Left renal cortex interstitium (tissue), 4 donors: ENCODE measurements around the gene UROS. TPM values are rescaled to one million over a fixed set of nuclear protein-coding genes. Genes with fewer than 3 reads are reported as not detected.

Experiments
- DNase-seq, 4 donors: peaks; one replicate each; pipeline ENCODE4 v3.0.0-alpha.2; 2013; ENCODE audit warnings: low read depth in 4 of 4, low spot score in 2 of 4, missing footprints in 1 of 4
- polyA plus RNA-seq, 4 donors: library from polyadenylated mRNA; unstranded; fragments of 120-200 nt; gene quantifications; one replicate each; pipeline ENCODE4 v1.2.1, GENCODE V29; 2013; ENCODE audit not compliant: insufficient read length in 4 of 4

The UROS gene
- polyA plus RNA-seq, 4 donors: 53.5 to 61.2 (median 59.8) TPM

DNA sequence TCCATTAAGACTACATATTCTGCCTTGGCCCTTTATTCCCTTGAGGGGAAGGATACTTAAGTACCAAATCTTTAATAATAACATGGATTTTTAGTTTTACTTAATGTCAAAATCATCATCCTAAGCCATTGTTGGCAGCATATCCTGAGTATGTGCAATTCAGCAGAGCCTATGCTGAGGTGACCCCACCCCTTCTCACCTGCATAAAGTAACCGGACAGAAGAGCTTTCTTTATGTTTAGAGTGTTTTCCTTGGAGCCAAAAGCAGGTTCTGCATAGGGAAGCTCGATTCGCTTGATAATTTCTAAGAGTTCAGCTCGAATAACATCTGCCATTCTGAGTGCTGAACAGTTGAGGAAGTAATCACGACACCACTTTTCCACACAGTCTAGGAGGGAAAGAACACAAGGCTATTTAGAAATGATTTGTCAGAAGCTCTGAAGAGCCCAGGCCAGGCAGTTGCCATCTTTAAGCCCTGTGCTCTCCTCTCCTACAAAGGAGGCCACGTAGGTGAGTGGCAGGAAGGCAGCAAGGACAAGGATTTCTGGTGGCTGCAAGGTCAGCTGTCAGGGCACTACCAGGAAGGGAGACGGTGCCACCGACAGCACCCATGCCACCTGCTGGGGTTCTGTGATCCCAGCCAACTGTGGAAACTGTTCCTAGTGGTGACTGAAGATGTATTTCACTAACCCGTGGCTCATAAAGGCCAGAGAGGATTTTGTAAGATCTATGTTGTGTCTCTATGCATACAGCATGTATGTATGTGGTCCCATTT lies 15.9 kb upstream of the UROS start:
- DNase-seq: no peak

- DNase-seq: no peak
Measured at GRCh38 chr10:125836746-125837145, 13.7 kb upstream of the UROS start.

DNA sequence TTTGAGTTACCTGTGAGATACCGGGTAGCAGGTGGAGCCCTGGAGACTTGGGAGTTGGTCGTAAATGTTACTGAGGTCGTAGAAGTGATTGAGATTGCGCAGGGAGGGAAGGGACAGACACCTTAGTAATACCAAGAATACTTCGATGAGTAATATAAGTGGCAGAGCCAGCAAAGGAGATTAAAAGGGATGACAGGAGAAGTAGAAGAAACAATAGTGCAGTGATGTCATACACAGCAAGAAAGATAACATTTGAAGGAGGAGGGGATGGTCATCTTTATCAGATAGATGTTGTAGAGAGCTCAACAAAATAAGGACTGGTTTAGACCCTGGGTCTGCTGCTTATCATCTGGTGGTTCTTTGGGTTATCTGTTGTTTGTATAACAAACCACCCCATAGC lies 5.3 kb upstream of the UROS start:
- DNase-seq: no peak

DNA sequence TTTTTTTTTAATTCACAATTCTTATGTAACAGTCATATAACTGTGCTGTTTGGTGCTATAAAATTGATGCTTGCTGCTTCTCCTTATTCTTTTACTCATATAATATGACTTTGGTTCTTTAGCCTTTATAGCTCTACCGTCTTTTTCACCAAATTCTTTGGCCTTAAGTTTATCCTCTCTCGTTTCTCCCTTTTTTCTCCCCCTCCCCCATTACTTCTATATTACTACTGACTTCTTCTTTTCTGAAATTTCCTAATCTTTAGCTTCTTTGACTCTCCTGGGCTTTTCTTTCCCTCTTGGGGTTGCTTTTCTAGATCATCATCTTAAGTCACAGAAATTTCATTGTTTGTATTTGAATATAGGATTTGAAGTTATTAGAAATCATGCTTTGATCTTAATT lies 4.1 kb upstream of the UROS start:
- DNase-seq: no peak

DNA sequence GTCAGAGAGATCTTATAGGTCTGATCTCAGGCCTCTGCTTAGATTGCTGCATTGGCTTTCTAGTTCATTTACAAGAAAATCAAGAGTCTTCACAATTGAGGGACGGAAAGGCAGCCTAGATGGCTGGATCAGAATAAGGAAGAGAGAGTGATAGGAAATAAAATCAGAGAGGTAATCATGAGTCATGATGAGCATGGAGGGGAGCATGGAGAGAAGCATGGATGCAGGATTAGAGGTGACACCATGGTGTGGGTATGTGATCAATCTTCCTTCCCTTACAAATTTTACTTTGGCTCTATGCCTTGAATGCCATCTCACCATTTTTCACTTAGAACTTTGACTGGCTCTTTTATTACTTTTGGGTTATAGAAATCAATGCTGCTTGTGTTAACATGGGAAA lies 1.7 kb upstream of the UROS start:
- DNase-seq: no peak

- no peak for DNase-seq
Measured at GRCh38 chr10:125823663-125824251, 699 bp upstream of the UROS start.

DNA sequence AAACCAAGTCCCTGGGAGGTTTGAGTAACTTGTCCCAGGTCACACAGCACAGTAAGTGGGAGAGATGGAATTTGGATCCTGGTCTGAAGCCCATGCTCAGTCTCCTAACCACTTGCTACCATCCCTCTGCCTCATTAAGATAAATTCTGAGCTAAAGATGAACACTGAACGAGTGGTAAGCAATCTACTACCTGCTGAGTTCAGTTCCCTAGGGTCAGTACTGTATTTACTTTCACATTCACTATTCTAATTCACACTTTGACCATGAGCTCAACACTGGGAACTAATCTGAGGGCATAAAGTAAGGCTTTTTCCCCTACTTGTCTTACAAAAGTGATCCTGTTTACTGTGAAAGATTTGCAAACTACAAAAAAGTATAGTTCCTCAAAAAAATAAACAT lies 2.4 kb downstream of the UROS start:
- DNase-seq: no peak

GRCh38 chr10:125817337-125817946 lies 5.6 kb downstream of the UROS start:
- no peak for DNase-seq

GRCh38 chr10:125816548-125816947 lies 6.5 kb downstream of the UROS start:
- no peak for DNase-seq

GRCh38 chr10:125815764-125816163 lies 7.3 kb downstream of the UROS start:
- no peak for DNase-seq

DNA sequence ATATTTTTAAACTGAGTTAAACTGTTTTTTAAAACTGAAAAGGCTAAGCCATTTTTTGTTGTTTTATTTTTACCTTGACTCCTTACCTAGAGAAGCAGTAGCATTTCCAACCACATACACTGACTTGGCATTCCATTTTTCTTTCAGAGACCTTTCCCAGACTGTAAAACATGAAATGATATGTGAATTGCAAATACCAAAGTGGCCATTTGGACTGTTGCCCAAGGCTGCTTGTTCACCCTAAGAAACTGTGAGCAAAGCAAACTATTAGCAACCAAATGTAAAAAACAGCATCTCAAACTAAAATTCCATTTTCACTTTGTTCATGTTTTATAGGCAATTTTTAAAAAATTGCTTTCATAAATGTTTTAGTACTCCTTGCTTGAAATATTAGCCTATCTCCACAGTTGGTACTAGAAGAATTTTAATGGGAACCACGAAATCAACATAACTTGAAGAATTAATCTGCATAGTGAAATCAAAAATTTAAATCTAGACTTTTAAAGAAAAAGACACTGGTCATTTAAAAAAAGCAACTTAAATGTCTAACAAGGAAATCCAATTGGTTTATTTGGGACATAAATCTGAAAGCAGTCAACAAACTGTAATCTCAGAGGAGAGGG lies 10.8 kb downstream of the UROS start:
- no peak for DNase-seq

DNA sequence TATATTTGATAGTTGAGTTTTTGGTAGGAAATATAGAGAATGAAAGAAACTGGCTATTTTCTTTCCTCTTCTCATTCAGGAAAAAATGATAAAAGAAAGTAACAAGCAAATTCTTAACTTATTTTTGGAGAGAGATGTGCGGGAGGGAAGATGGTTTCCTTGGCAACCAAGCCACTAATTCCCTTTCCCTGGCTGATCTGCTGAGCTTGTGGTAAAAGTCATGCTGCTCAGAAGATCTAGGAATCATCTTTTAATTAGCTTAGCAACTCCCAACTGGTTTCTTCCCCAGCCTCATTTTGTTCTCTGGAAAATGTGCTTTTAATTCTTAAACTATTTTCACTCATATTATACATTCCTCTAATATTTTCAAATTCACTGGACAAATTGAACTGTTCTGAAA lies 11.8 kb downstream of the UROS start:
- no peak for DNase-seq

DNA sequence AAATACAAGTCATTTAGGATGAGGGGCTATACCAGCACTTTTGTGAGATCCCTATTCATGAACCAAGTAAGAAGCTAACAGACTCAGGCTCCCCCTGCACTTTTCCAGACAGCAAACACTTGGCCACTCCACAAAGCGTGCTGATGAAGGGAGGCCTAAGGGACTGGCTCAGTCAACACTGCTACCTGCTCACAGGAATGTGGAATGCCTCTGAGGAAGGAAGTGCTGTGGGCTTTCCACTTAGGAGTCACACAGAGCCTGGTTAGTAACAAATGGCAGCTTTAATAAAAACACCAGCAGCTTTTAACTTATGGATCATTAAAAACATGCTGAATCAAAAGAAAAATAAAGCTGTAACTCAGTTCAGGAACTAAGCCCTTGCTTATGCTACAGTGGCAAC lies 15.0 kb downstream of the UROS start:
- DNase-seq: no peak

GRCh38 chr10:125802739-125803138 lies 20.3 kb downstream of the UROS start:
- DNase-seq: no peak

- DNase-seq: no peak
Measured at GRCh38 chr10:125802131-125802530, 20.9 kb downstream of the UROS start.

- no peak for DNase-seq
Measured at GRCh38 chr10:125801574-125801973, 21.5 kb downstream of the UROS start.

DNA sequence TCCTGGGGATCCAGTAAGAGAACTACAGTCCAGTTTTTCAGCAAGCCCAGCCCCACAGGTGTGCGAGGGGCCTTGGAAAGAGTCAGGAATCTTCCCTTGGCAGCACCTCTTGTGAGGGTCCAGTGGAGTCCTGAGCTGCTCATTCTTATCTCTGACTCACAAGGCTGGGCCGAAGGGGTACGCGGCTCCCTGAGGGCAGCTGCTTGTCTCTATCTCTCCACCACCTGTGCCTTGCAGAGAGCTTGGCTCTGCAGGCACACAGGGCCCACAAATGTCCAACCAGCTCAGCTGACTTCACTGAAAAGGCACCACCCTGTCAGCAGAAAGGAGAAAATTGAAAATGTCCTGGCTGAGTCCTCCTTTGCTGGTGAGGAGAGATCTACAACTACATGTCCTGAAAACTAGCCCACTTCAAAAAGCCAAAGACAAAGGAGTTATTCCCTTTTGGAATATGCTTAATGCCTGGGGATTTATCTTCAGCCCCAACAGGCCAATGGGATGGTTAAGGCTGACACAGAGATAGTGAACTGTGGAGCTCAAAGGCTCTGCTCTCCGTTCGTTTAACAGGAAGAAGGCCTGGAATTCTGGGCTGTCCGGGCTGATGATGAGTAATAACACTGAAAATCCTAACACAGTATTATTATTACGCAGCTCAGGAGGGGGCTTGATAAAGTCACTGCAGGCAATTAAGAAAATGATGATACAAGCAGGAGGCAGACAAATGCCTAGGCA lies 23.4 kb downstream of the UROS start:
- DNase-seq: no peak

- DNase-seq: no peak
Measured at GRCh38 chr10:125797994-125798662, 24.9 kb downstream of the UROS start.

- DNase-seq: no peak
Measured at GRCh38 chr10:125797424-125797823, 25.6 kb downstream of the UROS start.

GRCh38 chr10:125795637-125796190 lies 27.3 kb downstream of the UROS start:
- no peak for DNase-seq
